GM12873 (cell line): ENCODE measurements around the gene OAS3.

Experiments
- CTCF ChIP-seq: IDR thresholded peaks from 2 replicates; pipeline ENCODE4 v1.5.1; 2012; ENCODE audit warnings: low read depth, mild to moderate bottlenecking, moderate library complexity, low read length, control low read depth; ENCODE audit not compliant: insufficient read depth; ENCODE audit errors: missing control alignments

Gene OAS3

GRCh38 chr12:113000433-113000832, 62.2 kb downstream of the OAS3 start:
- TF ChIP-seq CTCF: no peak

- no peak for TF ChIP-seq CTCF
Observed at GRCh38 chr12:113002155-113002554, 63.9 kb downstream of the OAS3 start.

GRCh38 chr12:113002676-113003075, 64.4 kb downstream of the OAS3 start:
- no peak for TF ChIP-seq CTCF

GRCh38 chr12:113003636-113004035, 65.4 kb downstream of the OAS3 start:
- TF ChIP-seq CTCF: no peak

GRCh38 chr12:113005762-113006161, 67.5 kb downstream of the OAS3 start:
- TF ChIP-seq CTCF: peak; percentile 46

GRCh38 chr12:113006206-113006605, 67.9 kb downstream of the OAS3 start:
- TF ChIP-seq CTCF: no peak

GRCh38 chr12:113006641-113007040, 68.4 kb downstream of the OAS3 start:
- no peak for TF ChIP-seq CTCF

GRCh38 chr12:113007166-113007565, 68.9 kb downstream of the OAS3 start:
- no peak for TF ChIP-seq CTCF
